SKM-1 (cell line): ENCODE results near the gene FARP2.
"Not testable (repeated sequence)": the region's sequence is repeated elsewhere in the genome, so short reads cannot be mapped to it uniquely, and the experiment has no call there.

Experiments used
- DNase-seq: peaks from one replicate; lab custom pipeline; 2025; ENCODE audit not compliant: unreplicated experiment; lab: John Stamatoyannopoulos, UW

Gene FARP2

DNA sequence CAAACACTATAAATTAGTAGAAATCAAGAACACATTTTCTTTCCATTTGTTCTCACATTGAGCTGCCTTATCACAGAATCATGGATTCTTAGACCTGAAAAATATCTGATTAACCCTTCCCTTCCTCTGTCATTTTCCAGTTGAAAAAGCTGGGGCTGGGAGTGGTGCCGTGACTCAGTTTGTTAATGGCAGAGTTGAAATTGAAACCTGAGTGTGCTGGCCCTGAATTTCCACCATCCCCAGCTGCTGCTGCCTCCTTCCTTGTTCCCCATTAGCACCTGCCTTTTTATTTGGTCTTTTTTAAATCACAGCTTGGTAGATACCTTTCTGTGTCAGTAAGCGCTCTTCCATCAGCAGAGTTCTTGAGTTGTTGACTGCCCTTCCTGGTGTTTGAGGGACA lies 10.6 kb downstream of the FARP2 start:
- DNase-seq, result no peak

DNA sequence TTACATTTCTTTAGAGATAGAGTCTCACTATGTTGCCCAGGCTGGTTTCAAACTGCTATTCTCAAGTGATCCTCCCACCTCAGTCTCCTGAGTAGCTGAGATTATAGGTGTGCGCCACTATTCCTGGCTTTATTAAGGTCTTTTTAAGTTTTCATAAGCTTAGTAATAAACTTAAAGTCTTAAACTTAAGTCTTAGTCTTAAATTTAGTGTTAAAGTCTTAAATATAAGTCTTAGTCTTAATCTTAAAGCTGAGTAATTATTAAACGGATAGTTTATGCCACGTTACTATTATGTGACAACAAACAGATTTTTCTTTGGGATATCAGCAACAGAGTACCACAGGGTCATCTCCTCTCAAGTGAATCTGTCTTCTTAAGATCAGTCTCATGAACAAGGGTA lies 12.6 kb downstream of the FARP2 start:
- no peak for DNase-seq

DNA sequence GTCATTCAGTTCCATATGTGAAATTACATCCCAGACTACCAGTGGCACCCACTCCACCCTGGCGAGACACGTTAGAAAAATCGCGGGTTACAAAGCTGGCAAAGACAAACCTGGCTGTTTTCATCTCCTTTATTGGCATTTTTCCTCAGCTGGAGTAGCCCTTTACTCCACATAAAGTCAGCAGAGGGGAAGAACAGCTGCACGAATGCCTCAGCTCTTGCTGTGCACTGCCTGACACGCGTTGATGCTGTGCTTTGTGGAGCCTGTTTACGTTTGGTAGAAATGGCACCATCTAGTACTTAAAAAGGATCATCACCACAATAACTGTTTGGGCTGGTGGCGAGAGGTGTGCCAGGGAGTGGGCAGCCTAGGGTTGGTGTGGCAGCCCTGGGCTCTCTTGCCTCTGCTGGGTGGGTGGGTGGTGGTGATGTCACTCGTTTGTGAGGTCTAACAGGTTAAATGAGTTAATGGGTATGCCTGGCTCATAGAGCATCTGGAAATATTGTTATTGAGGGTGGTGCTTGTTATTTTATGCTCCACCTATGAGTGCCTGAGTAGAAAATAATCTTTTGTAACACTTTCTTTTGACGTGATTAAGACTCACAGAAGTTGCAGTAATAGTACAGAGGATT lies 16.4 kb downstream of the FARP2 start:
- DNase-seq, result no peak

DNA sequence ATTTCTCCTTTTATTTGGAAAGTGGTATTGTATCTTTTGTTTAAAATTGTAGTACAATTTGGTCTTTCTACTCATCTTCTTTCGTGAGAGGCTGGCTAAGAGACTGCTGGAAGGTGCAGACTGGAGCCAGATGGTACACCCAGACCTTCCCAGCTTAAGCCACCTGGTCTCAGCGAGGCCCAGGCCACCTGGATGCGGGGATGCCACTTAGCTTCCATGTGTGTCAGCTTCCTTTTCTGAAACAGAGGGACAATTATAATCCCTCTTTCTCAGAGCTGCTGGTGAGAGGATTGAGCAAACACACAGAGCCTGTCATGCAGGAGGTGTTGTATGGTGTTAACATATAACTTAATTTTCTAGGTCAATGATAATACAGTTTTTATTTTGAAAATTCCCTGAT lies 17.4 kb downstream of the FARP2 start:
- no peak for DNase-seq

DNA sequence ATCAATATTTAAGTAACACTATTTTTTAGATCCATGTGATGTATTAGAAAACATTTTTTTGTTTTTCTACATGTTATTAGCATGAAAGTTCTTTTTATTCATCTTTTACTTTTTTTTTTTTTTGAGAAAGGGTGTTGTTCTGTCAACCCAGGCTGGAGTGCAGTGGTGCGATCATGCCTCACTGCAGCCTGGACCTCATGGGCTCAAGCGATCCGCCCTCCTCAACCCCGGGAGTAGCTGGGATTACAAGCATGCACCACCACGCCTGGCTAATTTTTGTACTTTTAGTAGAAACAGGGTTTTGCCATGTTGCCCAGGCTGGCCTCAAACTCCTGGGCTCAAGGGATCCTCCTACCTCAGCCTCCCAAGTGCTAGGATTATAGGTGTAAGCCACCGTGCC lies 17.8 kb downstream of the FARP2 start:
- DNase-seq, result not testable (repeated sequence)

DNA sequence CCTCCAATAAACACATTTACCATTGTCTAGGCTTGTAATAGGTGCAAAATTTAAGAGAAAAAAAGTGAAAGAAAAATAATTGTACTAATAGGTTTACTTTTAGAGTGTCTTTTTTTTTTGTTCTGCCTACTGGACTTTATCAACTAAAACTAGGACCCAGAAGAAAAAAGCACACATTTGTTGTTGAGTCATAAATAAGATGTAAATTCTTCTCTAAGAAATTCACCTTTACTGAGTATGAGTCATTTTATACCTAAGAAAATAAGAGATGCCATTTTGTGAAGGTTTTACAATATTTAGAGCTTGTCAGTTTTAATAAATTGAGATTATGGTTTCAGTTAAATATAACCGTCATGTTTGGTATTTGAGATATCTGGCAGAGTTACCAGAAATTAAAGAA lies 19.2 kb downstream of the FARP2 start:
- no peak for DNase-seq

DNA sequence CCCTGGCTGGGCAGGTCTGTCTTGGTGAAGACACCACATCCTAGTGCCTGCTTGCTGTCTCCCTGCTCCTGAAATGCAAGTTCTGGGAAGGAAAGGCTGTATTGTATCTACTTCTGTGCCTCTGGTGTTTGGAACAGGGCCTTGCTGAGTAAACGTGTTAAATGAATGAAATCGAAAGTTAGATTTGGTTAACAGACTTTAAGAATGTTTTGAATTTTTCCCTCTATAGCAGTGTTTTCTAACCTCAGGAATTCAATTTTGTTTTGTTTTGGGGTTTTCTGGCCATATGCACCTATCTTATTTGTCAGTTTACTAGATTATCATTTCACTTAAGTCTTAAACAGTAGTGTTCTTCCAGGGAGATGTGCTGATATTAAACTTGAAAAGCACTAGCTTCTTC lies 20.7 kb downstream of the FARP2 start:
- DNase-seq, result no peak

DNA sequence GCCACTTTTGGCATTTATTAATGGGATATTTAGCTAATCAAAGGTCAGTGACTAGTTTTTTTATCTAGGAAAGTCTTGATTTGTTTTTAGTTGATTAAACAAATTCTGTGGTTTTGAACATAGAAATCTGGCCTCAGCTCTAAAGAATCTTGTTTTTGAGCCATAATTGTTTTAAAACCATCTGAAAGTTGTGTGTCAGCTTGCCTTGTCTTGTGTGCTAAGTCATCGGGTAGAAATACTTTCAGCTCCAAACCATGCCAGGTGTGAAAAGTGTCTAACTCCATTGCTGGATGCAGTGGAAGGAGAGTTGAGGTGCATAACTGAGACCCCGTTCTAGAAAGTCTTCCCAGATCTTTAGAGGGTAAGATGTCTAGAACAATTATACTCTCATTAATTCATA lies 22.7 kb downstream of the FARP2 start:
- no peak for DNase-seq

DNA sequence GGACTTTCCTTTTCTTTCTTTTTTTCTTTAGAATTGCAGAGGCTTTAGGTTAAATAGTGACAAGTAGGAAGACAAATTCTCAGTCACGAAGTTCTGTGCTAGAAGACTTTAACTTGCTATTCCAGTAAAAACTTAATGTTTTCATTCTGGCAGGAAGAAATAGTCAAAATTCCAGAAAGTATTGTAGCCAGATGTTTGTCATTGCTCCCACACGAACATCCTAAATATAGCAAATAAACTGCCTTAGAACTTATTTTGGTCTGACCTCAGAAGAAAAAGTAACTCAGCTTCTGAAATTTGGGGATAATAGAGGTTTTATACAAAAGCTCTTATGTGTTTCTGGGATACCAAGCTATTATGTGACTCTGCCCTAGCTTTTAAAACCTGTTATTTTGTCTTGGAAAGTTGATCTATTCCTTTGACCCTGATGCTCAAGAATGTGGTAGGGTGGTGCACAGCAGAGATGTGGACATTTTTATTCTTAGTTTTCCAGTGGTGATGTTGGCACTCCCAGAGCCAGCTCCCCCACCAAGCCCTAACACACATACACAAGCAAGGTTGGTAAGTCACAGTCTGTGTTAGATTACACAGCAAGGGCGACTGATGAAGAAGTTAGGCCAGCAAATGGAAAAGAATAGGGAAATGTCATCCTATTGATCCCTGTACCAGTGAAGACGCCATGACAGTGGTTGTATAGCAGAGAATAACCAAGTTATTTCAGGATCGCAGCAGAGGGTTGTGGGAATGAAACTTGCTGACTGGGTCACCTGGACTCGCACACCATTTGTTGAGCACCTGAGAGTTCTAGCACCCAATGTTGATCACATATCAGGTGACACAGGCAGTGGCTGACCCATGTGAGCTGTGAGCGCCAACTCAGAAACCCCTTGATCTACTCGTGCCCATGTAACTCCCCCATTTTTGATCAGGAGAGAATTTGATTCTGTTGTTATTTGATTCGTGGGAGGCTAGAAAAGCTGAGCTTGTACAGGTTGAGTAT lies 23.7 kb downstream of the FARP2 start:
- no peak for DNase-seq

DNA sequence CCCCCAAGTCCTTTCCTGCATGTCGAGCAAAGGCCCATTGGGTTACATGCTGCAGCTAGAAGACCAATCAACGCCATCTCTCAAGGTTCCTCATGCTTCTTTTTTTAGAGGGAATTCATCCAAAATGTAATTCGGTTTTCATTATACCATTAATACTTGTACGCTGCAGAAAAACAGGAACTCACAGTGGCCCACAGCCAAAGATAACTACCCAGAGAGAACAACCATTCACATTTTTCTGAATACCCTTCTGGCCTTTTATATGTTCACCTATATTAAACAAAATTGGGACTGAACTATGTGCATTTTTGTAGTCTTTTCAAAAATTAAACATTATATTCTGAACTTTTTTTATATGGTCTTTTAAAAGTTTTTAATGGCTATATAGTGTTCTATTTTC lies 25.8 kb downstream of the FARP2 start:
- no peak for DNase-seq

DNA sequence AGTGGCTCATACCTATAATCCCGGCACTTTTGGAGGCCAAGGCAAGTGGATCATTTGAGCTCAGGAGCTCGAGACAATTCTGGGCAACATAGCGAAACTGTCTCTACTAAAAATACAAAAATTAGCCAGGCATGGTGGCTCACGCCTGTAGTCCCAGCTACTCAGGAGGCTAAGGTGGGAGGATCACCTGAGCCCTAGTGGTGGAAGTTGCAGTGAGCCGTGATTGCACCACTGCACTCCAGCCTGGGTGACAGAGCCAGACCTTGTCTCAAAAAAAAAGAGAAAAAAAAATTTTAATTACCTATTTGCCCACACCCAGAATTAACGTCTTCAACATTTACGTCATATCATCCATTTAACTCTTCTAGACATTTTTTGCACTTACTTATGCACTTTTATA lies 29.4 kb downstream of the FARP2 start:
- not testable (repeated sequence) for DNase-seq

DNA sequence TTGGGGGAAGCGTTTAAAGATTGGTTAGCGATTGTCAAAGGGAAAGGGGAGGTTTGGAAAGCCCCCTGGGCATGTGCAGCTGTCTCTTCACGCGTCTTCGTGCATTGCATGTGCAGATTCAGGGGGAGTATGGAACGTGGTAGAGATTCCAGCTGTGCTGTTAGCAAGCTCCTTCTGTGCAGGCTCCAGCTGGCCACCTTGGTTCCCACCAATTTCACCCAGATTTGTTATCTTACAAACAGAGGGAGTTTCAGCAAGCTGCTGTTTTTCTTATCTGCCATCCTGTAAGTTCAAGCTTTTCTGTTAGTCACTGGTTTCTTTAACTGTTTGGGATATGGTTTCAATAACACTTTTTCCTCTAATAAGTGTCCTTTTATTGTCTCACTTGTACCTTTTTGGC lies 30.4 kb downstream of the FARP2 start:
- DNase-seq, result no peak

DNA sequence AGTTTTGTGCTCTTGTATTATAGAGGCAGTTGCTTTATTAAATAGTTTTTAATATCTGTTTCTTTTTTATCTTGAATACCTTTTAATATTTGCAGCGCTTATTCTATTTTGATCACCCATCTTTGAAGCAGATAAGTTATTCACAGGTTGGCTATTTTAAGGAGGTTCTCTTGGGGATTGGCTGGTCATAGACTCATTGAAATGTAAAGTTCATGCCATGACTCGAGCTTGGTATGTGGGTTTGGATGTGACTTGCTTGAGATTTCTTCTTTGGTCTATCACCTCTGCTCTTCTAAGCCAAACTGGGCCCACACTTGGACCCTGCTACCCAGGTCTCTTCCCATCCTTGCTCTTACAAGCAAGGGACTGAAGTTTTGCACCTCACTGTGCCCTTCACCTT lies 33.6 kb downstream of the FARP2 start:
- DNase-seq, result no peak

DNA sequence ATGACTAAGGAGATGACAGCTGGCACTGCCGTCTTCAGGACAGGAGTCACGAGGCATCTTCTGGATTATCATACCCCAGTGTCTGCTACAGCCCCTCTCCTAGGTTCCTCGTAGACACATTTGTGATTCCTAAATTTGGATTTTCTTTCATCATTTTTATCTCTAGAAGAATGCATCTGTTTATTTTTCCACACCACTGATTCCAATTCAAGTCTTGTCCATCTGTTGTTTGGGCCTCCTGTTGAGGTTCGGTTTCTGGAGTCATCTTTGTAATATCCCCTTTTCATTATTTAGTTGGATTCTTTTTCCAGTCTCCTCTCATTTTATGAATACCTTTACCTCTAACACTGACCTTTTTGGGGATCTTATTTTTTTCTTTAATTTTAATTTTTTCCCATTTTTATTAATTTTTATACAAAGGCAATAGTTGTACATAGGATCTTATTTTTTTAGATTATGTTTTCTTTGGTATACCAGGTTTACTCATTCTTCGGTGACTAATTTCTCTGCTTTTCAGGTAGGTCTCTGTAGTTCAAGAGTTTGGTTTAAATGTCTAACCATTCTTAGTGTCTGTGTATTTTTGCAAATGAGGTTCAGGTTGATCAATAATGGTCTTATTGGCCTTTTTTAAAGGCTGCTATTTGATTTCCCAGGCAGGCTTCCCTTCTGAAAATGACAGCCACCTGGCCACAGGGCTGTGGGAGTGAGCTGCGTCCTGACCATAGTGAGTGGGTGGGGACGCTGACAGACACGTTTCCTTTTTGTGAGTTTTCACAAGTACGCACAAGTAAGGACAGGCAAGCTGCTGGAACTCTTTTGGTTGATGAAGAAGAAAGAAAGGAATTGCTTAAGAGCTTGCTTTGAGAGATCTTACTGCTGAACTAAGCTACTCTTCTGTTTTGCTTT lies 34.5 kb downstream of the FARP2 start:
- no peak for DNase-seq

DNA sequence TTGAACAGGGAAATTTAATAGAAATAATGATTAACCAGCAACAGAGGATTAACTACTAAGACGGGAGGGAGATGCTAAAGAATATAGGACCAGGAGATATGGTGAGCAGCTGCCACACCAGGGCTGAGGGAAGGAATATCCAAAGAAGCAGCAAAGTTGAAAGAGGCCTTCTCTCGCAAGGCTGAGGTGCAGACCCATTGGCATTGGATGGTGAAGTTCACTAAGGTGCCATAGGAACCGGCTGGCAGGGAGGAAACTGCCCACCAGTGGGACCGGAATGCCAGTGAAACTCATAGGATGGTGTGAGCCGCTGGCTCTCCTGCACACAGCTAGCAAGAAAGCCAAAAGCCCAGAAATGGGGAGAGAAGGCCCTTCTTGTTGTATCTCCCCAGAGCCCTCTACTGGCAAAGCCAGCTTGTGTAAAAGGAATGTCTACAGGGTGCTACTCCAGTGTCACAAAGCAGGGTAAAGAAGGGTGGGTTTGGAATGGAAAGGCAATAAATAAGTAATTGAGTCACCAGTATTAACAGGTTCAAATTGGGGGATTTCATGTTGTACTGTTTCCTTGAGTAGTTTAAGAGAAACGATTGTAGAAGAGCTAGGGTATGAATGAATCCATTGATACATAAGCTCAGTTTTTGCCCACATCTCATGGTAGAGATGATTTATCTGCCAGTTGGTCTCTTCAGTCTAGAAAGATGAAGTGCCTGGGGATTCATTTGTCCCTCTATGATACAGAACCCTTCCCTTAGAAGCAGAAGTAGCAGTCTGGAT lies 36.0 kb downstream of the FARP2 start:
- DNase-seq, result no peak

DNA sequence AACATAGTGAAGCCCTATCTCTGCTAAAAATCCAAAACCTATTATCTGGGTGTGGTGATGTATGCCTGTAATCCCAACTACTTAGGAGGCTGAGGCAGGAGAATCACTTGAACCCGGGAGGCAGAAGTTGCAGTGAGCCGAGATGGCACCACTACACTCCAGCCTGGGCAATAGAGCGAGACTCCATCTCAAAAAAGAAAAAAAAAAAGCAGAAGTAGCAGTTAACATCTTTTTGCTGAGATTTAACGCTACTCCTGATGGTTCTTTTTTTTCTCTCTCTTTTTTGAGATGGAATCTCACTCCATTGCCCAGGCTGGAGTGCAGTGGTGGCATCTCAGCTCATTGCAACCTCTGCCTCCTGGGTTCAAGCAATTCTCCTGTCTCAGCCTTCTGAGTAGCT lies 36.7 kb downstream of the FARP2 start:
- not testable (repeated sequence) for DNase-seq

DNA sequence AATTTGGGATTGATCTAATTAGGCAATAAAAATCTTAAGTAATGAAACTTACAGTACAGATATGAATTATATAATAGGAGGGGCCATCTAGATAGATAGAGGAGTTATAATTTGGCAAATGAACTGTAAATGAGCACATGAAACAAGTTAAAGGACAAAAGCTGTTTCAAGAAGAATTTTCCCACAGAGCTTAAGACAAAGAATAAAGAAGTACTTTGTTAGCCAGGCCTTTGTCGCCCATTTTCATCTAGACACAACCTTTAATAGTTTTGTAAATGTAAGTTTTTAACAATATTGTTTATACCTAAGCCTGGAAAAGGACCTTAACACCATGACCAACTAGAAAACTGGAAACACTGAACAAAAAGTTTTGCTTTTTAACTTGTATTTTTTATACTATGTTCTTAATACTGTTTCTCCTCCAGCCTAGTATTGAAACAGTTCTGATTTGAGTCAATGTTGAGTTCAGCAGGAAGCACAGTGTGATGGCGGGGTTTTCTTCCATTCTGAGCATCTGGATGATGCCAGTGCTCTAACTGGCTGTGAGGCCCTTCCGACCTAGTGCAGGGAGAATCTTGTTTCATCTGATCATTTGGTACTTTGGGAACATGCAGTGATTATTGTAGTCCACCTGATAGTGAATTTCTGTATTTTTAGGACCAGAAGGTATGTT lies 37.6 kb downstream of the FARP2 start:
- no peak for DNase-seq

DNA sequence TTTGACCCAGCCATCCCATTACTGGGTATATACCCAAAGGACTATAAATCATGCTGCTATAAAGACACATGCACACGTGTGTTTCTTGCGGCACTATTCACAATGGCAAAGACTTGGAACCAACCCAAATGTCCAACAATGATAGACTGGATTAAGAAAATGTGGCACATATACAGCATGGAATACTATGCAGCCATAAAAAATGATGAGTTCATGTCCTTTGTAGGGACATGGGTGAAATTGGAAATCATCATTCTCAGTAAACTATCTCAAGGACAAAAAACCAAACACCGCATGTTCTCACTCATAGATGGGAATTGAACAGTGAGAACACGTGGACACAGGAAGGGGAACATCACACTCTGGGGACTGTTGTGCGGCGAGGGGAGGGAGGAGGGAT lies 40.7 kb downstream of the FARP2 start:
- DNase-seq, result not testable (repeated sequence)

DNA sequence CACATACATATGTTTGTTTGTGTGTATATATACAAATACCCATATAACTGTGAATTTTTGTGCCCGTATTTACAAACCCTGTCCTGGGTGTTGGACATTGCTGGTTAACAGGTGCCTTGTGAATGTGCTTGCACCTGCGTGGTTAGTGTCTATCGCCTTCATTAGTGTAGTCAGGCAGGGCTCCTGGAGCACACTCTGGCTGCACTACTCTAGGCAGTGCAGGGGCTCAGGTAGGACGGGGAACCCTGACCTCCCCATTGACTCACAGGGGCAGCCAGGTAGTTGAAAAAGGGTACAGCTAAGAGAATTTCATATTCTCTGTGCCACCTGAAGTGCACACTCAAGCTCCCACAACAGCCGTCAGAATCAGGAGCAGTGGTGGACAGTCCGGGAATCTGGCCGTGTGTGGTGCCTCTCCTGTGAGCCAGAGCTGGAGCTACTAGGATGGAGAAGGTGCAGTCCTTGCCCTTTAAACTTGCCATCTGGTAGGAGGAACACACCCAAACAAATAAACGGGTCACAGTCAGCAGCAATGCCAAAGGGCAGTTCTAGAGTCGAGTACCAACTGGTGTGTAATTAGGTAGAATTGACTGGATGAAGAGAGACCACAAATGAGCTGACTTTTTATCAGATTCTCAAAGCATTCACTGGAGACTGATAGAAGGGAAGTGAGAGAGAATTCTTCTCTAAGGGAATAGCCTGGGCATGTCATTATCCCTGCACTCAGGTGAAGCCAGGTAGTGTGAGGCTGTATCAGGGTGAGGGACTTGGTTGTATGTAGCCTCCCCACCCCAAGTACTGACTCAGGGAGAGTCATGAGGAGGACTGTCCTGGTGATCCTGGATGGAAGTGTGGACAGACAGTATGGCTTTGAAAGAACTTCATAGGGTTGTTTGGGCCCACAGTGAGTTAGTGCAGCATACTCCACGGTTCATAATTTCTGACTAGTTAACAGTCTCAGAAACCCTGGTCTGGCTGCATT lies 44.1 kb downstream of the FARP2 start:
- no peak for DNase-seq
